Neuronal stem cell (in vitro differentiated cells): ENCODE measurements around the gene RBM34.

ENCODE experiments used
- DNase-seq: peaks from one replicate; pipeline ENCODE4 v3.0.0-alpha.2; 2013; ENCODE audit warnings: low spot score
- H2AFZ ChIP-seq: one replicate; pipeline ENCODE4 v1.6.1; 2013; ENCODE audit warnings: mild to moderate bottlenecking, low read length, inconsistent platforms
- H2AK5ac ChIP-seq: 2 replicates; pipeline ENCODE4 v1.6.1; 2013; ENCODE audit warnings: low read depth, mild to moderate bottlenecking, inconsistent platforms, low read length, moderate library complexity, mixed read lengths
- H2BK120ac ChIP-seq: 2 replicates; pipeline ENCODE4 v1.6.1; 2013; ENCODE audit warnings: low read depth, mild to moderate bottlenecking, inconsistent platforms, low read length, moderate library complexity, mixed read lengths
- H2BK12ac ChIP-seq: one replicate; pipeline ENCODE4 v1.6.1; 2013; ENCODE audit warnings: low read length, inconsistent platforms
- H2BK15ac ChIP-seq: 2 replicates; pipeline ENCODE4 v1.6.1; 2013; ENCODE audit warnings: mild to moderate bottlenecking, low read length, inconsistent platforms, mixed read lengths
- H2BK5ac ChIP-seq: one replicate; pipeline ENCODE4 v1.6.1; 2013; ENCODE audit warnings: inconsistent platforms, mild to moderate bottlenecking, low read length, moderate library complexity
- H3K14ac ChIP-seq: one replicate; pipeline ENCODE4 v1.6.1; 2013; ENCODE audit warnings: low read length, inconsistent platforms
- H3K18ac ChIP-seq: 2 replicates; pipeline ENCODE4 v1.6.1; 2013; ENCODE audit warnings: low read length, inconsistent platforms
- H3K23ac ChIP-seq: 2 replicates; pipeline ENCODE4 v1.6.1; 2013; ENCODE audit warnings: low read depth, mild to moderate bottlenecking, mixed read lengths, low read length, inconsistent platforms; ENCODE audit not compliant: poor library complexity
- H3K27ac ChIP-seq: replicated peaks from 3 replicates; pipeline ENCODE4 v1.5.1; 2013; ENCODE audit warnings: low read length, inconsistent platforms
- H3K27me3 ChIP-seq, 3 experiments: 2 replicates each; pipeline ENCODE4 v1.6.1; 2013; ENCODE audit warnings: low read length in 3 of 3, mild to moderate bottlenecking in 2 of 3, inconsistent platforms in 1 of 3, low read depth in 1 of 3, mixed read lengths in 1 of 3, moderate library complexity in 1 of 3; ENCODE audit not compliant: control insufficient read depth in 3 of 3, insufficient read depth in 3 of 3
- H3K36me3 ChIP-seq, 2 donors: replicated peaks in 1 of 2; 2 replicates each; pipeline ENCODE4 v1.6.1; 2013; ENCODE audit warnings: low read length in 2 of 2; ENCODE audit not compliant: control insufficient read depth in 2 of 2, insufficient read depth in 2 of 2
- H3K4ac ChIP-seq: 2 replicates; pipeline ENCODE4 v1.6.1; 2013; ENCODE audit warnings: inconsistent platforms, mild to moderate bottlenecking, low read length, moderate library complexity
- H3K4me1 ChIP-seq, 2 donors: 1 replicate in 1 of 2; 2 replicates in 1 of 2; pipeline ENCODE4 v1.6.1; 2013; ENCODE audit warnings: low read length in 2 of 2, low read depth in 1 of 2; ENCODE audit not compliant: control insufficient read depth in 2 of 2, insufficient read depth in 1 of 2
- H3K4me2 ChIP-seq: one replicate; pipeline ENCODE4 v1.6.1; 2013; ENCODE audit warnings: mild to moderate bottlenecking, low read length, inconsistent platforms; ENCODE audit not compliant: insufficient read depth, poor library complexity, severe bottlenecking
- H3K4me3 ChIP-seq, 2 donors: 2 replicates each; pipeline ENCODE4 v1.5.1; 2013; ENCODE audit warnings: low read length in 2 of 2, mild to moderate bottlenecking in 2 of 2, inconsistent platforms in 1 of 2, moderate library complexity in 1 of 2
- H3K79me1 ChIP-seq: one replicate; pipeline ENCODE4 v1.6.1; 2013; ENCODE audit warnings: low read depth, mild to moderate bottlenecking, inconsistent platforms, low read length, moderate library complexity
- H3K9ac ChIP-seq: one replicate; pipeline ENCODE4 v1.6.1; 2013; ENCODE audit warnings: mild to moderate bottlenecking, low read depth, low read length, inconsistent platforms; ENCODE audit not compliant: poor library complexity
- H3K9me3 ChIP-seq, 2 donors: replicated peaks in 1 of 2; 2 replicates each; pipeline versions ENCODE3 to v1.6.1; 2013; ENCODE audit warnings: low read length in 2 of 2, mild to moderate bottlenecking in 2 of 2, inconsistent platforms in 1 of 2, low read depth in 1 of 2, mixed read lengths in 1 of 2, moderate library complexity in 1 of 2; ENCODE audit not compliant: control insufficient read depth in 2 of 2, insufficient read depth in 1 of 2
- H4K8ac ChIP-seq: one replicate; pipeline ENCODE4 v1.6.1; 2013; ENCODE audit warnings: low read depth, mild to moderate bottlenecking, inconsistent platforms, low read length, moderate library complexity
- H4K91ac ChIP-seq: one replicate; pipeline ENCODE4 v1.6.1; 2013; ENCODE audit warnings: low read length, low read depth, mild to moderate bottlenecking, inconsistent platforms; ENCODE audit not compliant: poor library complexity
- WGBS, 2 donors: extraction: QIAGEN DNeasy Blood & Tissue Kit; methylation state at CpG; one replicate each; pipeline ENCODE4 v1.1.7; 2013; ENCODE audit warnings: missing lambda C conversion rate in 2 of 2, mixed read lengths in 1 of 2; ENCODE audit not compliant: insufficient read length in 2 of 2, insufficient replicate concordance in 1 of 2; ENCODE audit errors: extremely low coverage in 2 of 2; 5-methylcytosine and 5-hydroxymethylcytosine counted together

The RBM34 gene

DNA sequence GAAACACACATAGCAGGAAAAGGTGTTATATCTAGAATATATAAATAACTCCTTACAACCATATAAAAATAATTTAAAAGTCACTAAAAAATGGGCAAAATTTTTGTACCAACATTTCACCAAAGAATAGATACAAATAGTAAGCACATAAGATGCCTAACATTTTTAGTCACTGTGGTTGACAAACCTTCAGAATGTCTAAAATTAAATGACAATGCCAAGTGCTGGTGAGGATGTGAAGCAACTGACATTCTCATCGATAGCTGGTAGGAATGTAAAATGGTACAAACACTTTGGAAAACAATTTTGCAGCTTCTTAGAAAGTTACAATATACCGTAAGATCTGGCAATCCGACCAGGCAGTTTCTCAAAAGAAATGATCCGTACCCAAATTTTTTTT is 18.1 kb downstream of the RBM34 start:
- H2AFZ ChIP-seq, result no peak overlapping the region
- peaks cover 0 to 3% of the 10 kb centered on the region in 2 donors for H3K4me1 ChIP-seq
- H3K4ac ChIP-seq, result no peak overlapping the region
- H3K27ac ChIP-seq, result no peak overlapping the region
- no peak overlapping the region for H3K14ac ChIP-seq
- no peaks in the 10 kb centered on the region for H3K9me3 ChIP-seq
- H3K4me2 ChIP-seq, result no peak overlapping the region
- H3K18ac ChIP-seq, result no peak overlapping the region
- no peak overlapping the region for H3K9ac ChIP-seq
- no peak overlapping the region for H2BK12ac ChIP-seq
- H2AK5ac ChIP-seq, result no peak overlapping the region
- peaks cover 20 to 89% of the 10 kb centered on the region in 2 donors for H3K36me3 ChIP-seq
- no peak overlapping the region for H4K91ac ChIP-seq
- peaks cover 2% of the 10 kb centered on the region for H3K79me1 ChIP-seq
- H2BK120ac ChIP-seq, result no peak overlapping the region
- no peak overlapping the region for H3K23ac ChIP-seq
- H2BK5ac ChIP-seq, result no peak overlapping the region
- no peak overlapping the region for H3K4me3 ChIP-seq
- H4K8ac ChIP-seq, result no peak overlapping the region
- H3K27me3 ChIP-seq, result no peaks in the 10 kb centered on the region
- WGBS, 2 donors, result no CpG with 5 or more reads among the region's 4 CpGs
- H2BK15ac ChIP-seq, result no peak overlapping the region
- no peak for DNase-seq

DNA sequence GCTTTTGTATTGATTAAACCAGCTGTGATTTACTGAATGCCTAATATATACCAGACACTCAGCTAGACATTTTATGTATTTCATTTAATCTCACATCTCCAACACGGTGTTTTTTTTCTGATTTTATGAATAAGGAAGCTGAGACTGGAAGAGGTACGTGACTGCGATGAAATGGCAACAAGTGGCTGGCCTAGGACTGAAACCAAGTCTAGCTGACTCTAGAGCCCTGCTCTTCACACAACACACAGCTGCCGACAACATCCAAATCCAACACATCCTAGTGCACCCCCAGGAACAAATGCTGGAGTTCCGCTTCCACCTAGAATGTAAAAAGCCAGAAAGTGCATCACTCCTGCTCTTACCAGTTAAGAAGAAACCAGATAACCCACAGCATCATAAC is 21.7 kb downstream of the RBM34 start:
- no peak overlapping the region for H2BK120ac ChIP-seq
- no peak overlapping the region for H3K4me2 ChIP-seq
- no peak overlapping the region for H4K8ac ChIP-seq
- no peak overlapping the region for H2BK5ac ChIP-seq
- H3K9ac ChIP-seq, result no peak overlapping the region
- H4K91ac ChIP-seq, result no peak overlapping the region
- H3K9me3 ChIP-seq, result no peaks in the 10 kb centered on the region
- no peak overlapping the region for H3K4me3 ChIP-seq
- peaks cover 26 to 86% of the 10 kb centered on the region in 2 donors for H3K36me3 ChIP-seq
- H2AFZ ChIP-seq, result no peak overlapping the region
- H3K4me1 ChIP-seq, result peaks cover 0 to 3% of the 10 kb centered on the region in 2 donors
- H3K23ac ChIP-seq, result no peak overlapping the region
- no peak overlapping the region for H2AK5ac ChIP-seq
- no peak overlapping the region for H3K14ac ChIP-seq
- H3K27ac ChIP-seq, result no peak overlapping the region
- H2BK15ac ChIP-seq, result no peak overlapping the region
- H3K18ac ChIP-seq, result no peak overlapping the region
- peaks cover 2% of the 10 kb centered on the region for H3K79me1 ChIP-seq
- WGBS, 2 donors, result no CpG with 5 or more reads among the region's 5 CpGs
- H2BK12ac ChIP-seq, result no peak overlapping the region
- DNase-seq, result no peak
- no peak overlapping the region for H3K4ac ChIP-seq
- no peaks in the 10 kb centered on the region for H3K27me3 ChIP-seq

DNA sequence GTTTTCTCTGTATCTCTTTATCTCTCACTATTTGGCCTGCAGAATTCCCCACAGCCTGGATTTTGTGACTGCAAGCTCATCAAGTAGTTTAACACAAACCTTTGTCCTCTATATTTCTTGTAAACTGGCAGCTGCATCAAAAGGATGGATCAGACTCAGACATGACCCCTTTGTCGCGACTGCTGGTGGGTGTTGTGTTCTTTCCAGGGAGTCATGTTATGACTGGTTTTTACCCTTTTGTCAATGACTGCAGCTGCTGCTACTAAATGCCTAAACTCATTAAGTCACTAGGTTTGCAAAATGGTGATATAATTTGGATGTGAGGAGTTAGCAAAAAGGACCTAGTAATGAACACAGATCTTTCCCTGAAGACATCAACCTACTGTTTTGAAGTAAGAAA is 22.2 kb downstream of the RBM34 start:
- H3K9ac ChIP-seq, result no peak overlapping the region
- no peak overlapping the region for H4K91ac ChIP-seq
- H2BK12ac ChIP-seq, result no peak overlapping the region
- no peak overlapping the region for H3K14ac ChIP-seq
- no peak overlapping the region for H3K23ac ChIP-seq
- H3K18ac ChIP-seq, result no peak overlapping the region
- no peak overlapping the region for H3K4me3 ChIP-seq
- H3K9me3 ChIP-seq, result no peaks in the 10 kb centered on the region
- peaks cover 0 to 3% of the 10 kb centered on the region in 2 donors for H3K4me1 ChIP-seq
- no peaks in the 10 kb centered on the region for H3K27me3 ChIP-seq
- H2AFZ ChIP-seq, result no peak overlapping the region
- H3K79me1 ChIP-seq, result peaks cover 2% of the 10 kb centered on the region
- H4K8ac ChIP-seq, result no peak overlapping the region
- no peak overlapping the region for H2BK15ac ChIP-seq
- DNase-seq, result no peak
- no peak overlapping the region for H2BK120ac ChIP-seq
- H2BK5ac ChIP-seq, result no peak overlapping the region
- WGBS, 2 donors, result no CpG with 5 or more reads among the region's 2 CpGs
- H3K27ac ChIP-seq, result no peak overlapping the region
- no peak overlapping the region for H3K4me2 ChIP-seq
- no peak overlapping the region for H3K4ac ChIP-seq
- H3K36me3 ChIP-seq, result peaks cover 28 to 86% of the 10 kb centered on the region in 2 donors
- H2AK5ac ChIP-seq, result no peak overlapping the region

DNA sequence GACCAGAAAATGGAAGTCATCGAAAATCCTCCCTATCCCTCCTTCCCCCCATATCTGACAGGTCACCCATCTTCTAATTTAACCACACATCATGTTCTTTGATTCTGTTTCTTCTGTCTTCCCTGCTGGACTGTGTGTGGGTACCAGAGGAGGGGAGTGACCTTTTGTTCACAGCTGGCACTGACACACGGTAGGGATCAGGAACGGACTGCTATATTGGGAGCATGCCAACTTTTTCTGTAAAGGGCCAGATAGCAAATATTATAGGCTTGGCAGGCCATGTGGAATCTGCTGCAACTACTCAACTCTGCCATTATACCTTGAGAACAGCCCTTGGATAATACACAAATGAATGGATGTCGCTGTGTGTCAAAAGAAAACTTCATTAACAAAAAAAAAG is 24.9 kb downstream of the RBM34 start:
- Histone ChIP-seq H2AFZ (no peak overlapping the region), H3K36me3 (peaks cover 30 to 88% of the 10 kb centered on the region in 2 donors), H3K4ac (no peak overlapping the region), H3K27ac (no peak overlapping the region), H3K9ac (no peak overlapping the region), H2BK5ac (no peak overlapping the region), H3K23ac (no peak overlapping the region), H2BK15ac (no peak overlapping the region), H2BK12ac (no peak overlapping the region), H2BK120ac (no peak overlapping the region), H3K79me1 (peaks cover 2% of the 10 kb centered on the region), H3K4me3 (no peak overlapping the region), H3K14ac (no peak overlapping the region), H4K91ac (no peak overlapping the region), H3K27me3 (no peaks in the 10 kb centered on the region), H4K8ac (no peak overlapping the region), H2AK5ac (no peak overlapping the region), H3K4me2 (no peak overlapping the region), H3K9me3 (no peaks in the 10 kb centered on the region), H3K4me1 (peaks cover 0 to 3% of the 10 kb centered on the region in 2 donors), H3K18ac (no peak overlapping the region)
- no peak for DNase-seq
- no CpG with 5 or more reads among the region's 4 CpGs for WGBS, 2 donors
